AG04450 (cell line): ENCODE measurements around the gene PPP4R1. TPM values are rescaled to one million over a fixed set of nuclear protein-coding genes. Genes with fewer than 3 reads are reported as not detected.

Experiments
- CTCF ChIA-PET: fragments of 300-600, 350-600 bp; formaldehyde crosslinking; extraction: SDS; loops from one replicate; lab custom pipeline; 2022; ENCODE audit warnings: antibody characterized with exemption, inconsistent platforms; lab: Charles Lee
- POLR2A ChIA-PET: fragments of 350-600 bp; formaldehyde crosslinking; extraction: SDS; loops from one replicate; lab custom pipeline; 2021; ENCODE audit warnings: antibody characterized with exemption, inconsistent platforms; lab: Yijun Ruan, JAX
- DNase-seq: peaks from one replicate; pipeline ENCODE4 v3.0.0-alpha.2; 2011; ENCODE audit warnings: low read depth, low spot score
- H3K27ac ChIP-seq: one replicate; pipeline ENCODE4 v1.5.1; 2012; ENCODE audit warnings: low read depth, low read length, control low read depth
- H3K27me3 ChIP-seq: one replicate; pipeline ENCODE4 v1.6.0; 2012; ENCODE audit warnings: low read length; ENCODE audit not compliant: control insufficient read depth, insufficient read depth
- H3K4me3 ChIP-seq: 2 replicates; pipeline ENCODE4 v1.5.1; 2011; ENCODE audit warnings: mild to moderate bottlenecking, low read depth, low read length, control low read depth
- H3K9me3 ChIP-seq: 2 replicates; pipeline ENCODE4 v1.5.1; 2012; ENCODE audit warnings: low read length; ENCODE audit not compliant: control insufficient read depth, insufficient read depth
- CTCF ChIP-seq: IDR thresholded peaks from 2 replicates; pipeline ENCODE4 v1.5.1; 2011; ENCODE audit warnings: low read depth, low read length, control low read depth, inconsistent platforms
- polyA plus RNA-seq: library from polyadenylated mRNA; depleted of rRNA; stranded (reverse); fragments of >200 nt; gene quantifications from 2 replicates; pipeline ENCODE4 v1.2.3, GENCODE V29; 2011

The PPP4R1 gene
- polyA plus RNA-seq, 1 experiment, result 101 TPM

DNA sequence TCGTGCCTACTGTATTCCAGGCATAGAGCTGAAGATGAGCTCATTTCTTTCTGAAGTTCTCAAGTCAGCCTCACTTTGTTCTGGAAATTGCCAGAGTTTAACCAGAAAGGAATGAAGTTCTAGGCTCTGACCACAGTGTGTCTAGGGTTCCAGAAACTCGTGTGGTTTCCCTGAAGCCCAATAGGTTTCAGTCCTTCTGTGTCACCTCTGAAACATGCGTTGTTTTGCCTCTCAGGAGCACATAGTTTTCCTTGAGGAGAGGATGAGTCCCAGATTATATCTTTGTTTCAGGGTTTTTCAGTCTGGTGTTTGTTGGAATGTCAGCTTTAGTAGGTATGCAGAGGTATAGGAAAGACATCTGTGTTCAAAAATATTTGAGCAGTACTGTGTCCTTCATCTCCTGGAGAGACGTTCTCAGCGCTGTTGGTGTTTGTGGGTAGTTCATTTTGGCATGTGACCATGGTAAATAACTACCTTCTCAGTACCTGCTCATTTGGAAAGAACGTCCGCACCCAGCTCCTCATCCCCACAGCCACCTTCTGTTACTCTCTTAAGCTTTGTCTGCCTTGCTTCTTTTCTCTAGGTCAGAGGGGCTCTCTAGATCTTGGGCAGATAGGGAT lies 82.5 kb downstream of the PPP4R1 start:
- H3K4me3 ChIP-seq, result no peak overlapping the region
- ChIA-PET POLR2A (no interaction called here), CTCF (interaction anchor here (0.5 to 0.9 kb wide), 2 partner anchors 15 to 364 kb away, joined by 4 to 6 read pairs; no protein-coding TSS in a partner anchor)
- H3K27me3 ChIP-seq, result no peaks in the 10 kb centered on the region
- H3K27ac ChIP-seq, result no peak overlapping the region
- DNase-seq, result no peak
- peaks cover 14% of the 10 kb centered on the region for H3K9me3 ChIP-seq
- no peak for TF ChIP-seq CTCF

DNA sequence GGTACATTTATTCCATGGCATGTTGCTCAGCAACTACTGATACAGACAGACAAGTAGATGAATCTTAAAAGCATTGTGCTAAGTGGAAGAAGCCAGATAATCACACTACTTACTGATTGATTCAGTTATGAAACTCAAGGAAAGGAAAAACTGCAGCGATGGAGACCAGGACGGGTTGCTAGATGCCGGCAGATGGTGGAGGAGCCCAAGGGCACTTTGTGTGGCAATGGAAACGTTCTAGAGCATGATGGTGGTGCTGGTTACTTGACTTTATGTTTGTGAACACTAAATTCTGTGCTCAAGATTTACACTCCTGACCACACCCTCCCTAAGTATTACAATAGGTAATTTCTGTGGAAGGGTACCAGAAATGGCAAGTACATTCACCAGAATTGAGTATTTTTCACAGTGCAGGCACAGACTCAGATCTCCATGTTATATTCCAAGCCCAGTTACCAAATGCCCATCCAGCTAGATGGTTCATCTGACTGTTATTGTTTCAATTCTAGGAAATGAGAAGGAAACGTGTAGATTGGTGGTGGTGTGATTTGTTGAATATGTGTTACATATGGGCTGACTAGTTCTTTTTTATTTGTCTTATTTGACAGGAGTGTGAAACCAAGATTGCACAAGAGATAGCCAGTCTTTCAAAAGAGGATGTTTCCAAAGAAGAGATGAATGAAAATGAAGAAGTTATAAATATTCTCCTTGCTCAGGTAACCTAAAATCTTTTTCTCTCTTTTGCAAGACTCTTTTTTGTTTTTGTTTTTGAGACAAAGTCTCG lies 83.9 kb downstream of the PPP4R1 start:
- CTCF ChIA-PET, result interaction anchor here (1.5 kb wide), 1 partner anchor 14 kb away, joined by 4 read pairs; no protein-coding TSS in a partner anchor
- TF ChIP-seq CTCF, result no peak
- POLR2A ChIA-PET, result no interaction called here

DNA sequence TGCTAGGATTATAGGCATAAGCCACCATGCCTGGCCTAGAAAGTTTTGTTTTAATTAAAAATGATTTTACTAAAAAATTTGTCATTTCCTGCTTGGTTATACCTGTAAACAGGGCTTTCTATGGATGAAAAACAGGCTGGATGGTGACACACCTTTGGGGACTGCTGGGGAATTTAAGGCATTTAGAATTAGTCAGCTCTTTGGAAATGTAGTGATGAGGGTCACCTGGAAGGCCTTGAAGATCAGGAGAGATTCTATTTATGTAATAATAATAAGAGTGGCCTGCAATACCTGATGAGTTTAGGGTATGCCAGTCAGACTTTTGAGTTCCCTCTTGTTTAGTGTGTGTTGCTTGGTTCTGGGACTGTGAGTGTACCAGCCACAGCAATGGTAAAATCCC lies 87.9 kb downstream of the PPP4R1 start:
- H3K4me3 ChIP-seq, result no peak overlapping the region
- no peaks in the 10 kb centered on the region for H3K27me3 ChIP-seq
- H3K27ac ChIP-seq, result no peak overlapping the region
- ChIA-PET POLR2A (no interaction called here), CTCF (no interaction called here)
- peaks cover 5% of the 10 kb centered on the region for H3K9me3 ChIP-seq
- TF ChIP-seq CTCF, result no peak
- DNase-seq, result no peak

More for the DNA sequence above, 83.9 kb downstream of the PPP4R1 start:
- DNase-seq, result no peak
- Histone ChIP-seq H3K27ac (no peak overlapping the region), H3K9me3 (peaks cover 5% of the 10 kb centered on the region), H3K27me3 (no peaks in the 10 kb centered on the region), H3K4me3 (no peak overlapping the region)

GRCh38 chr18:9522952-9523351 lies 91.4 kb downstream of the PPP4R1 start:
- ChIA-PET CTCF (no interaction called here), POLR2A (no interaction called here)
- H3K27ac ChIP-seq, result no peak overlapping the region
- no peak for DNase-seq
- H3K9me3 ChIP-seq, result peaks cover 1% of the 10 kb centered on the region; the same call in 1 of the 2 replicates
- H3K27me3 ChIP-seq, result no peaks in the 10 kb centered on the region
- no peak overlapping the region for H3K4me3 ChIP-seq
- no peak for TF ChIP-seq CTCF

DNA sequence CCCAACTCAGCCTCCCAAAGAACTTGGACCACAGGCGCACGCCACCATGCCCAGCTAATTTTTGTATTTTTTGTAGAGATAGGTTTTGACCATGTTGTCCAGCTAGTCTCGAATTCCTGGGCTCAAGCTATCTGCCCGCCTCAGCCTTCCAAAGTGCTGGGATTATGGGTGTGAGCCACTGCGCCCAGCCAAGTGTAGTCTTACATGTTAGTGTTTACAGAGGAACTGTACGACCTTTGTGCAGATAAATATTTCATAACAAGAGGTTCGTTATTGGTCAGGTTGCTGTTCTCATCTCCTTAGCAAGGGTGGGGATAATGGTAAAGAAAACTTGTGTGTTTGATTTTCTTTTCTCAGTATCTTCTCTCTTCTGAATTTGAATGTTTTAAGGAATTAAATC lies 92.6 kb downstream of the PPP4R1 start:
- H3K27me3 ChIP-seq, result no peaks in the 10 kb centered on the region
- no peak overlapping the region for H3K4me3 ChIP-seq
- CTCF ChIA-PET, result no interaction called here
- no peak for TF ChIP-seq CTCF
- H3K9me3 ChIP-seq, result no peaks in the 10 kb centered on the region
- POLR2A ChIA-PET, result no interaction called here
- H3K27ac ChIP-seq, result no peak overlapping the region
- no peak for DNase-seq
